Measurements from ENCODE around the gene CLTB.
A peak's percentile ranks its signal among the peaks of the same experiment; 100 is the strongest.

The CLTB gene

GRCh38 chr5:176400382-176401156, 15.8 kb downstream of the CLTB start:
- DNase-seq: no peak

GRCh38 chr5:176397736-176398420, 18.5 kb downstream of the CLTB start:
- no peak for DNase-seq

- DNase-seq: no peak
These were observed 20.0 kb downstream of the CLTB start for GRCh38 chr5:176396330-176396729.

GRCh38 chr5:176394881-176395675, 21.3 kb downstream of the CLTB start:
- DNase-seq: no peak

GRCh38 chr5:176394096-176394495, 22.2 kb downstream of the CLTB start:
- no peak for DNase-seq

DNA sequence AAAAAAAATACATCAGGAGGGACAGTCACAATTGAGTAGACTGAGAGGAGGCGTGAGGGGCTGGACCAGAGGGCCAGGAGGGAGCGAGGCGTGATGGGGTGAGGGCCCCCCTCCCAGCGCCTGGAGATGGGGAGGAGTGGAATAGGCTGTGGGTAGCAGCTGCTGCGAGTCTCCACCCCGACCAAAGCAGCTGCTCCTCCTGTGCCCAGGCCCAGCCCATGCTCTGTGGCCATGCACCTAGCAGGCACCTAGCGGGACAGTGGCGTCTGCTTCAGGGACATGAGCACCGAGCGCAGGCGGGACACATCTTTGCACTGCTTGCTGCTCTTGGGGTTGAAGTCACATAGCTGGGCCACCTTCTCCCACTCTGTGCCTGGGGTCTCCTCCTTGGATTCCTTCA, 23.8 kb downstream of the CLTB start:
- no peak for DNase-seq

DNA sequence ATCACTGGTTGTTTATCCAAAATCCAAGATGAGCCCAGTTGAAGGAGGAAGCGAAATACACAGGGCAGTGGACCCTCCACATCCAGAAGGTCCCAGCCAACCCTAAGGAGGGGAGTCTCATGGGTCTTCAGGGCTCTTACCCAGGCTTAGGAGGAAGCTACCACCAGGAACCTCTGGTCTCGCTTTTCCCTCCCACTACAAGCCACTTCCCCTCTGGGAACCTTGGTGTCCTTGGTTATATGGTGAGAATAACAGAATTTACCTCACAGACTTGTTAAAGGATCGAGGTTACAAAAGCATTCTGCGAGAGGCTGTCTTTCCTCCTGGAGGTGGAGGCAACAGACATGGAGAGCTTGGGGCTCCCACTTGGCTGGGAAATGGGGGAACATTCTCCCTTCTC, 24.3 kb downstream of the CLTB start:
- no peak for DNase-seq

DNA sequence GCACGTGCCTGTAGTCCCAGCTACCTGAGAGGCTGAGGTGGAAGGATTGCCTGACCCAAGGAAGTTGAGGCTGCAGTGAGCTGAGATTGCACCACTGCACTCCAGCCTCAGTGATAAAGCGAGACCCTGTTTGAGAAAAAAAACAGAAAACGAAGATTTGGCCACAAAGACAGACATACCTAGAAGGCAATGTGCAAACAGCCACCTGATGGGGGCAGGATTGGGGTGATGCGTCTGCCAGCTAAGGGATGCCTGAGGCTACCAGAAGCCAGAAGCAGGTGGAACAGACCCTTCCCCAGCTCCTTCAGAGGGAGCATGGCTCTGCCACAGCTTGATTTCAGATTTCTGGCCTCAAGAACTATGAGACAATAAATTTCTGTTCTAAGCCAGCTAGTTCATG, 24.9 kb downstream of the CLTB start:
- DNase-seq: no peak

GRCh38 chr5:176389135-176390123, 26.9 kb downstream of the CLTB start:
- DNase-seq: no peak

DNA sequence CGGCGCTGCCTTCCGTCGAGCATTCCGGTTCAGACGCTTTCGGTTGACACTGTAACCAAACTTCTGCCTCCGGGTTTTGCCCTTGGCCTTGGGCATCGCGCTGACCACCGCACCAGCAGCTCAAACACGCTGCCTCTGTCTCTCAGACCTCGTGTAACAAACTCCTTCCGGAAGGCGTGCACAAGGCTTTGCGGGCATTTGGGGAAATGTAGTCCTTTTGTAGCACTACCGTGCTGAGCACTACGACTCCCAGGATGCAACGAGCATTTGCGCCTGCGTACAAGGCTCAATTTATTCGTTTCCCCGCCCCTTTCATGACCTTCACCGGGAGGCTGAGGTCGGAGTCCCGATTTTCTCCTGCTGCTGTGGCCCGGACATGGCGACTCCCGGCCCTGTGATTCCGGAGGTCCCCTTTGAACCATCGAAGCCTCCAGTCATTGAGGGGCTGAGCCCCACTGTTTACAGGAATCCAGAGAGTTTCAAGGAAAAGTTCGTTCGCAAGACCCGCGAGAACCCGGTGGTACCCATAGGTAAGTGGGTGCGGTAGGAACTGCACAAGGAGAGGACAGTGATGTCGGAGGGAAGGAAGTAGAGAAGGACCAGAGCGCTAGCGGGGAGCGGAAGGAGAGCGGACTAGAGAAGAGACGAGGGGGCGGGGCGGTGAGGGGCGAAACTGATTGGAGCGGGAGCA, 27.8 kb downstream of the CLTB start, which contains the start of the genes HIGD2A and NOP16:
HIGD2A (plus strand) TSS at position 308 of the 691 bp plus-strand sequence; CDS start at position 377, 69 bp downstream.
NOP16 (minus strand) TSS at position 155 of the 691 bp plus-strand sequence; CDS start at position 96, 59 bp downstream.
- DNase-seq: peak; percentile 100

DNA sequence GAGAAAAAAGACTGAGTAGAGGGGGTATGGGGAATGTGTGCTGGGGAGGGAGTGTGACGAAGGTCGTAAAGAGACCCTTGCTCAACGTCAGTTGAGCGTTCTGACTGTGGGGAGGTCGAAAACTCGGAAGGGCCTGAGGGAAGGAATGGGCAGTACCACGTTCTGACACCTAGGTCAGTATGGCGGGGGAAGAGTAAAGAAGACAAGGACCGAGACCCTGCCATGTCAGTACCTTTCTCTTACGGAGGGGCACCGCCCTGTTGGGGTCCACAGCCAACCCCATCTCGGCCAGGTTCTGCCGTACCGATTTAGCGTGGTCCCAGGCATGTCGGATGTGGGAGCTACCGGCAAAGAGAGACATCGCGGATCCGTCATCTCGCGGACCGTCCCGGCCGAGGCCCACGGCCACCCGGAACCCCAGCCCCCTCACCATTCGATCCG, 28.3 kb downstream of the CLTB start:
- DNase-seq: peak; percentile 59

DNA sequence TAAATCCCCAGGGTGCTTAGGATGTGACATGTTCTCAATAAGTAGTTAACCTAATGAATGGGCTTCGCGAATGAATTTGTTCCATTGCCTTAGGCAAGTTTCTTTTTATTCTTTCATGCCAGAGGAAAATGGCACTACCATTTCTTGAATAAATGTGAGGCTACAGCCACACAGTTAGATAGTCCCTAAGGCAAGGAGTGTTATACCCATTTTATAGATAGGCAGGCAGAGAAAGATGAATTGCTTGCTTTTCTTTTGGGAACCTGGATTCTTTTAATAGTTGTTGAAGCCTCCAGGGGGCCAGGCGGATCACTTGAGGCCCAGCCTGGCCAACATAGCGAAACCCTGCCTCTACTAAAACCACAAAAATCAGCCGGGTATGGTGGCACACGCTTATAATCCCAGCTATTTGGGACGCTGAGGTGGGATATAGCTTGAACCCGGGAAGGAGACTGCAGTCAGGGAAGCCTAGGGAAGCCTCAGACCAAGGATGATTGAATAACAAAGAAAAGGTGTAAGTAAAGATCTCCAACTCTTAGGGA, 28.9 kb downstream of the CLTB start:
- no peak for DNase-seq

DNA sequence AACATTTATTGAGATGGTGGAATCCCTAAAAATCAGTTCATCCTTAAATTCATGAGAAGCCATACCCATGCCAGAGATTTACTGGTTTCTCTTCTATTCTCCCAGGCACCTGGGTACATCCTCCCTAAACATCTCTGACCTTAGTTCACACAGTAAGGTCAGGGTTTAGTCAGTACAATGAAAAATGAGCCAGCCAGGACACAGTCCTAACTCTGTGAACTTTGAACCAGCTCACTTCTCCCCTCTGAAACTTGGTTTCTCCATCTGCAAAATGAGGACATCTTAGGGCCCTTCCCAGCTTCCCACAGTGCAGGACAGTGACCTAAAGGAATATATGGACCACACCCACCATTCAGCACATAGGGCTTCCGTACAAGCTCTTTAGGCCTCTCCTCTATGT, 29.8 kb downstream of the CLTB start:
- no peak for DNase-seq

GRCh38 chr5:176384991-176385390, 31.3 kb downstream of the CLTB start:
- DNase-seq: no peak

DNA sequence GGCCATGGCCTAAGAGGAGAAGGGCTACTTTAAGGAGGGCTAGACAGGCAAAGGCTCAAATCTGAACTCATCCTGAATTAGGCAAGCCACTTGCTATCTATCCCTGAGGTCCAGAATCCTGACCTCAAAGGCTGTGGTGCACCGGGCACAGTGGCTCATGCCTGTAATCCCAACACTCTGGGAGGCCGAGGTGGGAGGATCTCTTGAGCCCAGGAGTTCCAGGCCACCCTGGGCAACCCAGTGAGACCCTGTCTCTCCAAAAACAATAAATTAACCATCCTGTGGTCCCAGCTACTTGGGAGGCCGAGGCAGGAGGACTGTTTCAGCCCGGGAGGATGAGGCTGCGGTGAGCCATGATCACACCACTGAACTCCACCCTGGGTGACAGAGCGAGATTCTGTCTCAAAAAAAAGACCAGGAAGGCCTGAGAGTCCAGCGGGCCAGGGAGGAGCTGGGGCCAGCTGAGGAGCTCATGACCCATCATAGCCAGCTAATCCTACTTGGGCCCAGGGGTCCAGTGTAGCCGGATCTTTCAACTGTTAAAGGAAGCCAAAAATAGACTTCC, 31.9 kb downstream of the CLTB start:
- no peak for DNase-seq

DNA sequence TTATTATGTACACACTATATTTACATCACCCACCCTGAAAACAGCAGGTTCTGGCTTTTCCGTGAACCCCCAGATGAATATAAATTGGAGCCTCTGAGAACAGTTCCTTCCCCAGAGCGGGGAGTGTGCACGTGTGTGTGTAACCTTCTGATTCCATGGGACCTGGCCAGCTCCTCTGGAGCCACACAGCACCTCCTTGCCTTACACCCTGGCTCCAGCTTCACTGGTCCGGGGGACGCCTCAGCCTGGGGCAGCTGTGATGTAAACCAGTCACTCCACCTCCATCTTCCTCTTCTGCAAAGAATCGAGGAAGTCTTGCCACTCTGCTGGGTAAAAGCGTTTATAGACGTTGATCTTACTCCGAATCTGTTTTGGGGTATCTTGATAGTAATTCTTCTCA, 32.4 kb downstream of the CLTB start:
- DNase-seq: no peak

GRCh38 chr5:176383248-176383905, 33.0 kb downstream of the CLTB start:
- no peak for DNase-seq

DNA sequence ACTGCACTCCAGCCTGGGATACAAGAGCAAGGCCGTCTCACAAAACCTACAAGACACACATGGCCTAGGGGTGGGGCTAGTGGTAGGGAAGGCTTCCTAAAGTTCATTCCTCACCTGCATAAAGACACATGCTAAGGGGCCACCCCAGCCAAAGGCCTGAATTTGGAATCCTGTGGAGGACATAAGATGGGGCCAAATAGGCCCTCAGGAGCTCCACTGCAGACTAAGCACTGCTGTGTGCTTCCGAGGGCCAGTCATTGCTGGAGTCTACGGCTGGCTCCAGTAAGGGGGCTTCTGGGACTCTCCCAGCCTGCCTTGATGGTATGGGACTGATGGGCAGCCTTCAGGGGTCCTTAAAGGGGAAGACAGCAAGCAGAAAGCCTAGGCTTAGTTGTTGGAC, 33.6 kb downstream of the CLTB start:
- no peak for DNase-seq

DNA sequence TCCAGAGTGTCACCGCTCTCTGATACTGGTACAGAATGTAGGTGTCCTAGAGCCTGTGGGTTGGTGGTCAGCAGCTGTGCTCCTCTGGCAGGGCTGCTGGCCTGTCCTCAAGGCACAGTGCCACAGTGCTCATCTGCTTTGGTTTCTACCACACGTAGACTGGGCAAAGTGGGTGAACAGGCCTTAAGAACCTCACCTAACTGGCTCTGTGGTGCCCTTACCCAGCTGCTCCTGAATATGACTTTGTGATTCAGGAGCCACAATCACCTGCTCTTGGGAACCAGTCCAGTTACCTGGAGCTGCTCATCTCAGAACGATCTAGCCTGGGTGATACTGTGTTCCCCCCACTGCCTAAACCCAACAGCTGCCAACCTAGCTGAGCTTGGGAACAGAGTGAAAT, 34.4 kb downstream of the CLTB start:
- DNase-seq: no peak

GRCh38 chr5:176381423-176381822, 34.9 kb downstream of the CLTB start:
- no peak for DNase-seq
